ENCODE data around the gene RBBP6. TPM values are rescaled to one million over a fixed set of nuclear protein-coding genes. Genes with fewer than 3 reads are reported as not detected.
"Not testable (repeated sequence)": the region's sequence is repeated elsewhere in the genome, so short reads cannot be mapped to it uniquely, and the experiment has no call there.

The RBBP6 gene
- total RNA-seq, 1 experiment from 2014 or later, result 6.8 TPM

GRCh38 chr16:24577167-24577566, 37.8 kb downstream of the RBBP6 start:
- H3K27me3 ChIP-seq, result no peaks in the 10 kb centered on the region
- no peak for DNase-seq
- no peaks in the 10 kb centered on the region for H3K9me3 ChIP-seq
- peaks cover 11% of the 10 kb centered on the region for H3K36me3 ChIP-seq
- H3K4me3 ChIP-seq, result no peak overlapping the region

GRCh38 chr16:24580665-24581064, 41.3 kb downstream of the RBBP6 start:
- no peaks in the 10 kb centered on the region for H3K27me3 ChIP-seq
- H3K9me3 ChIP-seq, result no peaks in the 10 kb centered on the region
- no peaks in the 10 kb centered on the region for H3K36me3 ChIP-seq
- no peak overlapping the region for H3K4me3 ChIP-seq
- no peak for DNase-seq

GRCh38 chr16:24583494-24583893, 44.1 kb downstream of the RBBP6 start:
- Histone ChIP-seq H3K36me3 (no peaks in the 10 kb centered on the region), H3K9me3 (no peaks in the 10 kb centered on the region), H3K4me3 (no peak overlapping the region), H3K27me3 (no peaks in the 10 kb centered on the region)
- DNase-seq, result no peak

- Histone ChIP-seq H3K27me3 (no peaks in the 10 kb centered on the region), H3K9me3 (no peaks in the 10 kb centered on the region), H3K4me3 (no peak overlapping the region), H3K36me3 (no peaks in the 10 kb centered on the region)
- no peak for DNase-seq
Observed at GRCh38 chr16:24589997-24590396, 50.6 kb downstream of the RBBP6 start.

GRCh38 chr16:24598777-24599437, 59.5 kb downstream of the RBBP6 start:
- Histone ChIP-seq H3K9me3 (peaks cover 2% of the 10 kb centered on the region; the same call in 1 of the 2 replicates), H3K4me3 (no peak overlapping the region), H3K27me3 (no peaks in the 10 kb centered on the region), H3K36me3 (no peaks in the 10 kb centered on the region)
- DNase-seq, result no peak

GRCh38 chr16:24609417-24609739, 70.0 kb downstream of the RBBP6 start:
- Histone ChIP-seq H3K9me3 (peaks cover 2% of the 10 kb centered on the region), H3K36me3 (no peaks in the 10 kb centered on the region), H3K4me3 (no peak overlapping the region), H3K27me3 (no peaks in the 10 kb centered on the region)
- no peak for DNase-seq

GRCh38 chr16:24609740-24610415, 70.5 kb downstream of the RBBP6 start:
- no peak for DNase-seq
- Histone ChIP-seq H3K4me3 (no peak overlapping the region), H3K36me3 (no peaks in the 10 kb centered on the region), H3K27me3 (no peaks in the 10 kb centered on the region), H3K9me3 (no peaks in the 10 kb centered on the region)

GRCh38 chr16:24610416-24610755, 71.0 kb downstream of the RBBP6 start:
- Histone ChIP-seq H3K4me3 (no peak overlapping the region), H3K36me3 (no peaks in the 10 kb centered on the region), H3K9me3 (no peaks in the 10 kb centered on the region), H3K27me3 (no peaks in the 10 kb centered on the region)
- no peak for DNase-seq

- Histone ChIP-seq H3K36me3 (no peaks in the 10 kb centered on the region), H3K9me3 (no peaks in the 10 kb centered on the region), H3K27me3 (no peaks in the 10 kb centered on the region), H3K4me3 (no peak overlapping the region)
- DNase-seq, result no peak
Observed at GRCh38 chr16:24611310-24611709, 71.9 kb downstream of the RBBP6 start.

- Histone ChIP-seq H3K9me3 (no peaks in the 10 kb centered on the region), H3K36me3 (no peaks in the 10 kb centered on the region), H3K27me3 (no peaks in the 10 kb centered on the region), H3K4me3 (no peak overlapping the region)
- DNase-seq, result no peak
Observed at GRCh38 chr16:24612656-24613055, 73.3 kb downstream of the RBBP6 start.

GRCh38 chr16:24613267-24613666, 73.9 kb downstream of the RBBP6 start:
- not testable (repeated sequence) for H3K27me3 ChIP-seq, H3K9me3 ChIP-seq, H3K4me3 ChIP-seq, DNase-seq, H3K36me3 ChIP-seq

GRCh38 chr16:24617502-24617901, 78.1 kb downstream of the RBBP6 start:
- no peak overlapping the region for H3K4me3 ChIP-seq
- no peaks in the 10 kb centered on the region for H3K36me3 ChIP-seq
- H3K9me3 ChIP-seq, result no peaks in the 10 kb centered on the region
- no peak for DNase-seq
- H3K27me3 ChIP-seq, result no peaks in the 10 kb centered on the region

Other genes with a start within 250 kb of the RBBP6 start
- gene TNRC6A, start 190.1 kb downstream of the RBBP6 start, total RNA-seq (2014; rRNA removed; shearing (Covaris generic); ENCODE audit: low replicate concordance), result 9.2 and 12.7 TPM in 2 replicates